ENCODE results near the gene SSMEM1. TPM values are rescaled to one million over a fixed set of nuclear protein-coding genes. Genes with fewer than 3 reads are reported as not detected.

SSMEM1 gene
- total and polyA plus RNA-seq, 9 of the 15 experiments (the other 6 are each of a cell fraction or from before 2014, with no cell fraction given): 0.10 to 0.28 (median 0.18) TPM; not detected in 4

DNA sequence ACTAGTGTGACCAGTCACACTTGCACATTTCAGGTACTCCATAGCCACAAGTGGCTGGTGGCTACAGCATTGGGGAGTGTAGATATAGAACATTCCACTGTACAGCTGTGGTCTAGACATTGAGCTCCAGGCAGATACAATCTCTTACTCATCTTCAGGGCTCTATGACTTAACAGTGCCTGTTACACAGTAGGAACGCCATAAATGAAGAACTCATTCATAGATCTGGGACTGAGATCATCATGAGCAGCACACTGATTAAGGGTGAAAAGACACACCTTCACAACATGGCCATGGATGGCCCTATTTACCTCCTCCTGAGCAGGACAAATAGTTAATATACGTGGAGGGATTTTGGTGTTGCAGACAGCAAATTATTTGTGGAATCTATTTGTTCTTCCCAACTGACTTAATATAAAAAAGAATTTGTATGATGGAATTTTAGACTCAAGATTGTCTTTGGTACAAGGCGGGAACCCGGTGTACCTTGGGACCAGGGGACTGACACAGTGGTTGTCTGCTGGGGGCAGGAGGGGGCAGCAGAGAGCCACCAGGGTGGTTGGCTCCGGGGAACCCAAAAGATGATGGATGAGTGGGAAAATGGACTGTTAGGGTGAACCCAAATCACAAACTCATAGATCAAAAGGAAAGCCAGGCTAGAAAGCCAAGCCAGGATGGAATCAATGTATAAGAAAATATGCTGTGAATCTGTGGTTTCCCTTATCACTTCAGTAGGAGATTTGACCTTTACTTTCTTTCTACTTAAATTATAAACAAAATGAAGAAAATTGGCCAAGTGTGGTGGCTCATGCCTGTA, 34.7 kb downstream of the SSMEM1 start (continued):
- TF ChIP-seq, protein P1, sequence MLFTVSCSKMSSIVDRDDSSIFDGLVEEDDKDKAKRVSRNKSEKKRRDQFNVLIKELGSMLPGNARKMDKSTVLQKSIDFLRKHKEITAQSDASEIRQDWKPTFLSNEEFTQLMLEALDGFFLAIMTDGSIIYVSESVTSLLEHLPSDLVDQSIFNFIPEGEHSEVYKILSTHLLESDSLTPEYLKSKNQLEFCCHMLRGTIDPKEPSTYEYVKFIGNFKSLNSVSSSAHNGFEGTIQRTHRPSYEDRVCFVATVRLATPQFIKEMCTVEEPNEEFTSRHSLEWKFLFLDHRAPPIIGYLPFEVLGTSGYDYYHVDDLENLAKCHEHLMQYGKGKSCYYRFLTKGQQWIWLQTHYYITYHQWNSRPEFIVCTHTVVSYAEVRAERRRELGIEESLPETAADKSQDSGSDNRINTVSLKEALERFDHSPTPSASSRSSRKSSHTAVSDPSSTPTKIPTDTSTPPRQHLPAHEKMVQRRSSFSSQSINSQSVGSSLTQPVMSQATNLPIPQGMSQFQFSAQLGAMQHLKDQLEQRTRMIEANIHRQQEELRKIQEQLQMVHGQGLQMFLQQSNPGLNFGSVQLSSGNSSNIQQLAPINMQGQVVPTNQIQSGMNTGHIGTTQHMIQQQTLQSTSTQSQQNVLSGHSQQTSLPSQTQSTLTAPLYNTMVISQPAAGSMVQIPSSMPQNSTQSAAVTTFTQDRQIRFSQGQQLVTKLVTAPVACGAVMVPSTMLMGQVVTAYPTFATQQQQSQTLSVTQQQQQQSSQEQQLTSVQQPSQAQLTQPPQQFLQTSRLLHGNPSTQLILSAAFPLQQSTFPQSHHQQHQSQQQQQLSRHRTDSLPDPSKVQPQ (CRISPR knock-in tag; IDR thresholded peaks at IDR 0.05; ENCODE audit: borderline replicate concordance): no peak
- TF ChIP-seq ATF1 (CRISPR knock-in tag; IDR thresholded peaks at IDR 0.05): no peak
- peak; percentile 71 for TF ChIP-seq ATF1 (tag; IDR thresholded peaks at IDR 0.05)
- no peak for TF ChIP-seq ZBTB7A (IDR thresholded peaks at IDR 0.05; ENCODE audit: borderline replicate concordance, control insufficient read depth, low read depth, low read length)
- peak; percentile 80 for TF ChIP-seq CBFA2T3 (IDR thresholded peaks at IDR 0.05)
- peak; percentile 11 for TF ChIP-seq ZFP36 (IDR thresholded peaks at IDR 0.05; ENCODE audit: low read depth, low read length, partially characterized antibody)
- peak in 1 of 2 experiments; percentile 49; a peak in 1 of 4 replicates for TF ChIP-seq MAZ (CRISPR knock-in tag; conservative IDR thresholded peaks at IDR 0.05 in 1 of 2, IDR thresholded peaks at IDR 0.05 in 1 of 2)
- TF ChIP-seq ATF7 (IDR thresholded peaks at IDR 0.05): peak; percentile 84; the same call in 1 of the 2 replicates
- no peak for TF ChIP-seq MYBL2 (IDR thresholded peaks at IDR 0.05; ENCODE audit: low read depth)
- no peak for TF ChIP-seq MYBL2 (CRISPR knock-in tag; IDR thresholded peaks at IDR 0.05; ENCODE audit: borderline replicate concordance)
- TF ChIP-seq, protein P2, sequence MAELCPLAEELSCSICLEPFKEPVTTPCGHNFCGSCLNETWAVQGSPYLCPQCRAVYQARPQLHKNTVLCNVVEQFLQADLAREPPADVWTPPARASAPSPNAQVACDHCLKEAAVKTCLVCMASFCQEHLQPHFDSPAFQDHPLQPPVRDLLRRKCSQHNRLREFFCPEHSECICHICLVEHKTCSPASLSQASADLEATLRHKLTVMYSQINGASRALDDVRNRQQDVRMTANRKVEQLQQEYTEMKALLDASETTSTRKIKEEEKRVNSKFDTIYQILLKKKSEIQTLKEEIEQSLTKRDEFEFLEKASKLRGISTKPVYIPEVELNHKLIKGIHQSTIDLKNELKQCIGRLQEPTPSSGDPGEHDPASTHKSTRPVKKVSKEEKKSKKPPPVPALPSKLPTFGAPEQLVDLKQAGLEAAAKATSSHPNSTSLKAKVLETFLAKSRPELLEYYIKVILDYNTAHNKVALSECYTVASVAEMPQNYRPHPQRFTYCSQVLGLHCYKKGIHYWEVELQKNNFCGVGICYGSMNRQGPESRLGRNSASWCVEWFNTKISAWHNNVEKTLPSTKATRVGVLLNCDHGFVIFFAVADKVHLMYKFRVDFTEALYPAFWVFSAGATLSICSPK (IDR thresholded peaks at IDR 0.05; ENCODE audit: borderline replicate concordance): no peak
- no peak for TF ChIP-seq KLF10 (CRISPR knock-in tag; IDR thresholded peaks at IDR 0.05)
- TF ChIP-seq ZNF436 (CRISPR knock-in tag; IDR thresholded peaks at IDR 0.05): no peak
- TF ChIP-seq, protein P3, sequence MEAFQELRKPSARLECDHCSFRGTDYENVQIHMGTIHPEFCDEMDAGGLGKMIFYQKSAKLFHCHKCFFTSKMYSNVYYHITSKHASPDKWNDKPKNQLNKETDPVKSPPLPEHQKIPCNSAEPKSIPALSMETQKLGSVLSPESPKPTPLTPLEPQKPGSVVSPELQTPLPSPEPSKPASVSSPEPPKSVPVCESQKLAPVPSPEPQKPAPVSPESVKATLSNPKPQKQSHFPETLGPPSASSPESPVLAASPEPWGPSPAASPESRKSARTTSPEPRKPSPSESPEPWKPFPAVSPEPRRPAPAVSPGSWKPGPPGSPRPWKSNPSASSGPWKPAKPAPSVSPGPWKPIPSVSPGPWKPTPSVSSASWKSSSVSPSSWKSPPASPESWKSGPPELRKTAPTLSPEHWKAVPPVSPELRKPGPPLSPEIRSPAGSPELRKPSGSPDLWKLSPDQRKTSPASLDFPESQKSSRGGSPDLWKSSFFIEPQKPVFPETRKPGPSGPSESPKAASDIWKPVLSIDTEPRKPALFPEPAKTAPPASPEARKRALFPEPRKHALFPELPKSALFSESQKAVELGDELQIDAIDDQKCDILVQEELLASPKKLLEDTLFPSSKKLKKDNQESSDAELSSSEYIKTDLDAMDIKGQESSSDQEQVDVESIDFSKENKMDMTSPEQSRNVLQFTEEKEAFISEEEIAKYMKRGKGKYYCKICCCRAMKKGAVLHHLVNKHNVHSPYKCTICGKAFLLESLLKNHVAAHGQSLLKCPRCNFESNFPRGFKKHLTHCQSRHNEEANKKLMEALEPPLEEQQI (IDR thresholded peaks at IDR 0.05): peak; percentile 75
- TF ChIP-seq EP300 (IDR thresholded peaks at IDR 0.05; ENCODE audit: low read length): peak; percentile 48; the same call in 1 of the 2 replicates
- TF ChIP-seq, protein P4, sequence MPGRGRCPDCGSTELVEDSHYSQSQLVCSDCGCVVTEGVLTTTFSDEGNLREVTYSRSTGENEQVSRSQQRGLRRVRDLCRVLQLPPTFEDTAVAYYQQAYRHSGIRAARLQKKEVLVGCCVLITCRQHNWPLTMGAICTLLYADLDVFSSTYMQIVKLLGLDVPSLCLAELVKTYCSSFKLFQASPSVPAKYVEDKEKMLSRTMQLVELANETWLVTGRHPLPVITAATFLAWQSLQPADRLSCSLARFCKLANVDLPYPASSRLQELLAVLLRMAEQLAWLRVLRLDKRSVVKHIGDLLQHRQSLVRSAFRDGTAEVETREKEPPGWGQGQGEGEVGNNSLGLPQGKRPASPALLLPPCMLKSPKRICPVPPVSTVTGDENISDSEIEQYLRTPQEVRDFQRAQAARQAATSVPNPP (IDR thresholded peaks at IDR 0.05; ENCODE audit: borderline replicate concordance, insufficient read depth, insufficient read length): no peak
- no peak for TF ChIP-seq KDM5B (IDR thresholded peaks at IDR 0.05; ENCODE audit: insufficient replicate concordance, low read depth, low read length)
- no peak for TF ChIP-seq POLR3G (IDR thresholded peaks at IDR 0.05; ENCODE audit: extremely low read depth, insufficient read length, insufficient replicate concordance)
- no peak for TF ChIP-seq ZNF184 (CRISPR knock-in tag; IDR thresholded peaks at IDR 0.05)
- no peak for TF ChIP-seq ZNF589 (CRISPR knock-in tag; IDR thresholded peaks at IDR 0.05; ENCODE audit: low read depth)
